ENCODE measurements around the gene OR2Y1.

GRCh38 chr5:180724944-180725343, 14.9 kb downstream of the OR2Y1 start:
- TF ChIP-seq EZH2 (optimal IDR thresholded peaks at IDR 0.05; ENCODE audit: low read depth, low read length) = no peak
- no peak for TF ChIP-seq EZH2phosphoT487 (IDR thresholded peaks at IDR 0.05; ENCODE audit: low read length)
